Femur (tissue), 1 donor: ENCODE results near the gene DDN.
A peak's percentile ranks its signal among the peaks of the same experiment; 100 is the strongest.

ENCODE experiments used
- DNase-seq: peaks from one replicate; pipeline ENCODE4 v3.0.0-alpha.2; 2017

Gene DDN

DNA sequence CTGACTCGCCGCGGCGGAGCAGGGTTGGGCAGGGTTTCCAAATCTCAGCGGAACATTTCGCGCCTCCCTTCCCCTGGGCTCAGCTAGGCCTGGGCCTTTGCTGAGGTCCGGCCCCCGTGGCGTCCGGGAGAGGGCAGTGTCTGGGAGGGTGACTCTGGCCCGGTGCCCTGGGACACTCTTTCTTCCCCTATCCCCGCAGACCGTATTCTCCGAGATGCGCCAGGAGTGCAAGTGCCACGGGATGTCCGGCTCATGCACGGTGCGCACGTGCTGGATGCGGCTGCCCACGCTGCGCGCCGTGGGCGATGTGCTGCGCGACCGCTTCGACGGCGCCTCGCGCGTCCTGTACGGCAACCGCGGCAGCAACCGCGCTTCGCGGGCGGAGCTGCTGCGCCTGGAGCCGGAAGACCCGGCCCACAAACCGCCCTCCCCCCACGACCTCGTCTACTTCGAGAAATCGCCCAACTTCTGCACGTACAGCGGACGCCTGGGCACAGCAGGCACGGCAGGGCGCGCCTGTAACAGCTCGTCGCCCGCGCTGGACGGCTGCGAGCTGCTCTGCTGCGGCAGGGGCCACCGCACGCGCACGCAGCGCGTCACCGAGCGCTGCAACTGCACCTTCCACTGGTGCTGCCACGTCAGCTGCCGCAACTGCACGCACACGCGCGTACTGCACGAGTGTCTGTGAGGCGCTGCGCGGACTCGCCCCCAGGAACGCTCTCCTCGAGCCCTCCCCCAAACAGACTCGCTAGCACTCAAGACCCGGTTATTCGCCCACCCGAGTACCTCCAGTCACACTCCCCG, 18.0 kb downstream of the DDN start:
- no peak for DNase-seq

DNA sequence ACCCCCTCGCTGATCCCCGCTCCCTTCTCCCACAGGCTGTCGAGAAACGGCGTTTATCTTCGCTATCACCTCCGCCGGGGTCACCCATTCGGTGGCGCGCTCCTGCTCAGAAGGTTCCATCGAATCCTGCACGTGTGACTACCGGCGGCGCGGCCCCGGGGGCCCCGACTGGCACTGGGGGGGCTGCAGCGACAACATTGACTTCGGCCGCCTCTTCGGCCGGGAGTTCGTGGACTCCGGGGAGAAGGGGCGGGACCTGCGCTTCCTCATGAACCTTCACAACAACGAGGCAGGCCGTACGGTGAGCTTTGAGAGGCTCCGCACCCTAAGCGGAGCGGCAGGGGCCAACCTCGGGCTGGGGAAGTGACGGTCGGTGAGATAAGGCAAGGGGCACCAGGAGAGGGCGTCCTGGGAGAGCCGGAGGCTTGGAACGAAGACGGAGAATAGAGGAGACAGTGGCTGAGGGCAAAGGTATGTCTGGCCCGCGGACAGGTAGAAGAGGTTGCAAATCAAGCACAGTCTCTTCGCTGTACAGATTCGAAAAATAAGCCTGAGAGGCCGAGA, 18.7 kb downstream of the DDN start:
- DNase-seq: no peak

- DNase-seq: peak; percentile 68
Measured at GRCh38 chr12:48979602-48980388, 19.4 kb downstream of the DDN start.

DNA sequence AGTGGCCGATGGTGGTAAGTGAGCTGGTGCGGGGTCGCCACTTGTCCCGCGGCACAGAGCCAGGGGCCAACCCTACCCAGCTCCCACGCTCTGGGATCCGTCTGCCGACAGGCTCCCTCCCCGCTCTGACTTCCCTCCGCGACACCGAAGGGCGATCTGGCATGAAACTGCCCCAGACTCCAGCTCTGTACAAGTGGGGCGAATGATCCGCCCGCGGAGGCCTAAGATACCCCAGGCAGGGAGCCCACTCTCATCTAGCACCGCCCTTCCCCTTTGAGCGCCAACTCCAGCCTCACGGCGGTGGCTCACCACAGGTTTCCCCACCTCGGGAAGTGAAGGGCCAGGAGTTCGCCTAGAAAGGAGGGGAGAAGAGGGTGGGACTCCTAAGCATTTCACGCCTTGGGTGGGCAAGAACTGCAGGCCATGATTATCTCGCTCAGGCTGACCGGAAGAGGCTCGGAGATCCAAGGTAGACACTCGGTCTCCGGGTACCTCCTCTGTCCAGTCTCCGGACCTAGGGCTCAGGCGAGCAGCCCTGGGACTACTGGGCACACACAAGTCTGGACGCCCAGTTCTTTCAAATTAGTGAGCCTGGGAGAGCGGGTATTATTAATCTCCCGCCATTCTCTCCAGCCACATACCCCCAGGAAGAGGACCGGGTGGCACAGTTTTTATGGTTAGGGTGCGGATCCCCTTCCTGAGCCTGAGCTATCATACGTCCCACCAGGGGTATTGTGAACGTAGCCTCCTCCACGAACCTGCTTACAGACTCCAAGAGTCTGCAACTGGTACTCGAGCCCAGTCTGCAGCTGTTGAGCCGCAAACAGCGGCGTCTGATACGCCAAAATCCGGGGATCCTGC, 20.2 kb downstream of the DDN start:
- DNase-seq: no peak

DNA sequence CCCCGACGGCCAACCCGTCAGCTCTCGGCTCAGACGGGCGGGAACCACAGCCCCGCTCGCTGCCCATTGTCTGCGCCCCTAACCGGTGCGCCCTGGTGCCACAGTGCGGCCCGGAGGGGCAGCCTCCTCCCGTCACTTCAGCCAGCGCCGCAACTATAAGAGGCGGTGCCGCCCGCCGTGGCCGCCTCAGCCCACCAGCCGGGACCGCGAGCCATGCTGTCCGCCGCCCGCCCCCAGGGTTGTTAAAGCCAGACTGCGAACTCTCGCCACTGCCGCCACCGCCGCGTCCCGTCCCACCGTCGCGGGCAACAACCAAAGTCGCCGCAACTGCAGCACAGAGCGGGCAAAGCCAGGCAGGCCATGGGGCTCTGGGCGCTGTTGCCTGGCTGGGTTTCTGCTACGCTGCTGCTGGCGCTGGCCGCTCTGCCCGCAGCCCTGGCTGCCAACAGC, 20.9 kb downstream of the DDN start, which contains the start of gene WNT1:
Gene WNT1, plus strand, starts transcription at position 32 of the 450 bp plus-strand sequence. Its CDS starts 329 bp downstream, at position 361.
- no peak for DNase-seq

DNA sequence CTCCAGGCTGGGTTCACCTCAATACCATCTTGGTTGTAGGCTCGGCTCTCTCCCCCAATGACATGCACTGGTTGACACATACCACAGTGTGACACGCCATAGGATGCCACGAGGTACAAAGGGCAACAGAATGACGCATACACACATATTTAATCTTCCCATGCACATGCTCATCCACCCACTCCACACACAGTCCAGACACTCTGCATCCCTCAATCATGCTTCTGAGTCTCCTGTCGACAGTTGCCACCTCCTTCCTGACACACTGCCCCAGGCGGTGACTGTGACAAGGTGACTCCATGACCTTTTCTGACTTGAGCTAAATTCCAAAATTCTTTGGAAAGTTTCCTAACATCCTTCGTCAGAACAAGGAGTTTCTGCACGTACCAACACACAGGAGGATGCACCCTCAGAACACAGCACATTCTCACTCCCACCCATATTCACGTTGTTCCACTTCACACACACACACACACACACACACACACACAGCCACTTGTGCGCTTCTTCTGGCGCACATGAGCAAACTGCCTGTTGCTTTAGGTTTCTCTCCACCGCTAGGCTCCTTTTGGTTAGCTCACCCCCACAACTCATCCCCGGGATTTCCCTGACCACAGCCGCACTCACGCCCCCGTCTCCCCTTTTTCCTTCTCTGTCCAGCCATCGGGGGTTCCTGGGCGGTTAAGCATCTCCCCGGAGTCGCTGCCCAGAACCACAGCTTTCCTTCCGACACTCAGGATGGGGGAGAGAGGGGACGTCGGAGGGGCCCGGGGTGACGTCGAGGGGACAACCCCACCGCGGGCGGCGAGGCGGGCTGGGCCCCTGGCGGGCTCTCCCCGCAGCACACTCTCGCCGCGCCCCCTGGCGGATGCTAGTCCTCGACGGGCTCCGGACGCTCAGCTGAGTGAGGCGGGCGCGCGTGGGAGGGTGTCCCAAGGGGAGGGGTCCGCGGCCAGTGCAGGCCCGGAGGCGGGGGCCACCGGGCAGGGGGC, 21.6 kb downstream of the DDN start:
- DNase-seq: peak; percentile 72

DNA sequence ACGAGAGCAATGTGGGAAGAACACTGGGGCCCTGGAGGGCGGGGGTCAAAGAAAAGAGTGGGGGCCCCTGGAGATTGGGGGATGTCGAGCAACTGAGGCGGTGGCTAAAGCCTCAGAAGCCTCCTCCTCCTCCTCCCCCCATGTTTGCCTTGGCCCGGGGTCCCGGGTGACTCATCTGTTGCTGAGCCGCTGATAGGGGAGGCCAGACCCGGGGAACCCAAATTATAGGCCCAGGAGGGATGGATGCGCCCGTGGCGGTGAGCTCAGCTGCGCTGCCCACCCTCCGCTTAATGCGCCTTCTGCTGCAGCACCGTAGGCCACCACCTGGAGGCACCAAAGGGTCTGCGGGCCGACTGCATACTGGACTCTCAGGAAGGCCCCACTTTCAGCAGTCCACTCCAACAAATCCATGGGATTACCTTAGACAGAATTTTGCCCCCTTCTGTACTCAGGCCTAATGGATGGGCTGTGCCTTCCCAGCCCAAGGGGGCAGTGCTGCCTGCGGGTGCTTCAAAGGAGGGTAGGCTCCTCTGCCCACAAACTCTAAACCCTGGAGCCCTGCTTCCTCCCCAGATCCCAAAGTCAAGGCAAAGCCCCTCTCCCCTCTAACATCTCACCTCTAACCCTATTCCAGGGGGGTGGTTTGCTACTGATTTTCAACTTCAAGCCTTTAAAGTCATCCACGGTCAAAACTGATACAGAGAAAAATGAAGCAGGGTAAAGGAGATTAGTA, 25.1 kb downstream of the DDN start:
- DNase-seq: peak; percentile 77

GRCh38 chr12:48973531-48973930, 25.6 kb downstream of the DDN start:
- DNase-seq: no peak

DNA sequence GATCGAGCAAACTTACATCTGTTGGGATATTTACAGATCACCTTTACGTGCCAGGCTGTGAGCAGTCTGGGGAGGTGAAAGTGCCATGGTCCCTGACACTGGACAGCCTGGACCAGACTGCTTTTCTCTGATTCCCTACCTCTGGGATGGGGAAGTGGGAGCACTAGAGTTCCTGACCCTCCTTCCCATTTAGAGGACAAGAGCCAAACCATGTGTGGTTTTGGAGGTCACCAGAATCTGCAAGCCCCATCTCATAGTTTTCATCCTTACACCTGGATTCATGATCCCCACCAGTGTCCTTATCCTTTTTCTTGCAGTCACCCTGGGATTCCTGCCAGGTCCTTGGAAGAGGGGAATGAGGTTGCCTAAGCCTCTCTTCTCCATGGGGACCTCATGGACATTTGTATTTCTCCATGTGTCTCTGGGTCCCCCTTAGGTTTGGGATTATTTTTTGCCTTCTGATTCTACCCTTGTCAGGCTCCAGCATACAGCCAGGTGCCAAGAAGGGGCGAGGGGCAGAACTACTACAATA, 26.2 kb downstream of the DDN start:
- DNase-seq: no peak

- DNase-seq: peak; percentile 60
Measured at GRCh38 chr12:48972213-48972951, 26.8 kb downstream of the DDN start.

GRCh38 chr12:48970702-48971334, 28.4 kb downstream of the DDN start:
- DNase-seq: no peak

DNA sequence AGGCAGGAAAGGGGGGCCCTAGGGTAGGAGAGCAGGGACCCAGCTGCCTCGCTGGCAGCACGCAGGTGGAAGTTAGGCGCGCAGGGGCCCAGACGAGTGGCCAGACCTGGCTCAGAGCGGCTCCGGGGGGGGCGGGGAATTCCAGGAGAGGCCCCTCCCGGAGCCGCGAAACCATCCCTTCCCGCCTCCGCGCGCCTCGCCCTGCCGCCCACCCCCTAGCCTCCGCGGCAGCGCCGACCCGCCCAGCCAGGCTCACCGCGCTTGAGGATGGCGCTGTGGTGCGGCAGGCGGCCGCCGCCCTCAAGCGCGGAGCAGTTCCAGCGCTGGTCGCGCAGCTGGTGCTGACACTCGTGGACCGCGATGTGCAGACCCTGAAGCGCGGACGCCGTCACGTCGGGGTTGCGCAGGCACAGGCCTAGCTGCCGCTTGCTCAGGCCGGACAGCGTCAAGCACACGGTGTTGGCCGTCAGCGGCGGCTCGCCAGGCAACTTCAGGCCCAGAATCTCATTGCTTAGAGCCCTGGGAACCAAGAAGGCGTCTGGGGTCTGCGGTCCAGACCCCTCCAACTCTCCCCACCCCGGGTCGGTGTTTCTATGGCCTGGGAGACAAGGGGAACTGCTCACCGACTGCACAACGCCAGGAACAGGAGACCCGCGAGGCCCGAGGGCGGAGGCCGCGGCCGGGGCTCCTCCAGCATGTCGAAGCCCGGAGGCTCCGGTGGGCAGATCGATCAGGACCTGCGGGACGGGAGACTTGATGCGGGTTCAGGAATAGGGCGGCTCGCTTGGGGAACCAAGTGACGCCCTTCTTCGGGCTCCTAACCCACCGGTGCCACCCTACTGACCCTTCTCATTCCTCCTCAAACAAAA, 29.1 kb downstream of the DDN start:
- DNase-seq: no peak

DNA sequence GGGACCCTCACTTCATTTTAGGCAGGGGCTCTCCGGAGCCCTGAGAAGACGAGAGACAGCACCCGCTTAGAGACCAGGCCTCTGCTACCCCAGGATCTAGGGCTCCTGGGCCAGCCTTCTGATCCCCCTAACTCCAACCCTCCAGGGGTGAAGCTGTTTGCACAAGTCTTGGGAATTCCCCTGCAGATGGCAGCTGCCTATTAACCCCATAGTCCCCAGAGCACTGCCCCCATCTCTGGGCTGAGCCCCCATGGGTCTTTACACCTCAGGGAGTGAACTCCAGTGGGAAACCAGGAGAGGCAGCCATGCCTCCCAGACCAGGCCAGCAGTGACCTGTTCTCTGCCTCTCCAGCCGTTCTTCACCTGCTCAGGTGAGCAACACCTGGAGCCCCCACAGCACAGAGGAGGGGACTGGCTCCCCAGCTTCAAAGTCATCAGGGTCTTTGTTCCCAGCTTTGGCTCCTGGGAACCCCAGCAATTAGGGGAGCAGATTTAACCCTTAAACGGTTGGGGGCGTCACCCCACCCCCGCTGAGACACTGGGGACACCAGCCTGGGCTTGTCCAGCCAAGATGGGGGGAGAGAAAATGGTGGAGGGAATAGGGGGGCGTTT, 29.9 kb downstream of the DDN start:
- no peak for DNase-seq

- no peak for DNase-seq
Measured at GRCh38 chr12:48968467-48968866, 30.7 kb downstream of the DDN start.

- no peak for DNase-seq
Measured at GRCh38 chr12:48967991-48968390, 31.2 kb downstream of the DDN start.

- DNase-seq: peak; percentile 24
Measured at GRCh38 chr12:48966177-48966895, 32.8 kb downstream of the DDN start.

DNA sequence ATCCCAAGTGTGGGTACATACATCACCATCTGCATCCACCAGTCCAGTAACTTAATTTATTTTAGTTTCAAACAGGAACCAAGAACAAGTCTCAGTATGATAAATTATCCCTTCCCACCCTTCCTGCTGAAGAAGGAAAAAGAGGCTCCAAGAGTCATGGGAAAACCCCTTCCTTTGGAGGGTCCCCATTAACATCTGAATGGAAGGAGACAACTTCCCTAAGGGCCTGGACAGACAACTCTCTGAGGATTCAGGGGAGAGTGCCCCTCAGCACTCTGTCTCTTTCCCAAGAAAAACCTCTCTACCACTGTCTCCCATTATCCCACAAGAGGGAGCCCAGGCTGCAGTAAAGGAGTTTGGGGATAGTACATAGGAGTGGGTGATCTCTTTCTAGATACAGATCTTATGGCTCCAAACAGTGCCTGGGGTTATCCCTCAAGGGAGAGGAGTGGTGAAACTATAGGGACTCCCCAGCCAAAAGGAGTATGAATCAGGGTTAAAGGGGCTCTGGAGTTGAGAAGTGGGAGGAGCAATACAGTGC, 33.8 kb downstream of the DDN start:
- DNase-seq: no peak
